Endothelial cell of umbilical vein (primary cell): ENCODE measurements around the gene STOM. TPM values are rescaled to one million over a fixed set of nuclear protein-coding genes. Genes with fewer than 3 reads are reported as not detected.

Experiments
- BruUV-seq: library from RNA; stranded (reverse); fragments of 400-500 nt; replicated peaks from 2 replicates; lab custom pipeline; 2021; lab: Mats Ljungman, UMichigan
- CTCF ChIA-PET: fragments of 300-600, 350-600 bp; sonication (Branson Sonifier 250); formaldehyde crosslinking; loops from one replicate; lab custom pipeline; 2021; ENCODE audit warnings: antibody characterized with exemption, inconsistent platforms; lab: Charles Lee
- POLR2A ChIA-PET: fragments of 300-600, 350-600 bp; sonication (Branson Sonifier 250); formaldehyde crosslinking; loops from one replicate; lab custom pipeline; 2021; ENCODE audit warnings: antibody characterized with exemption, inconsistent platforms; lab: Charles Lee
- DNase-seq: peaks from one replicate; pipeline ENCODE4 v3.0.0-alpha.2; 2011; ENCODE audit warnings: low read depth, low spot score
- FAIRE-seq: peaks from 2 replicates; lab custom pipeline; 2011; peaks lifted over from hg19 to GRCh38; lab: Jason Lieb, UNC
- H2AFZ ChIP-seq: 2 replicates; pipeline ENCODE4 v1.6.0; 2012; ENCODE audit warnings: low read depth, low read length, control low read depth, inconsistent platforms
- H3K27ac ChIP-seq: 2 replicates; pipeline ENCODE4 v1.5.1; 2011; ENCODE audit warnings: low read depth, mild to moderate bottlenecking, control low read depth, low read length, moderate library complexity; ENCODE audit not compliant: insufficient read depth
- H3K27me3 ChIP-seq, 2 experiments: 2 replicates each; pipeline versions ENCODE4 v1.6.0 to v1.6.1; 2011; ENCODE audit warnings: low read length in 2 of 2, mixed read lengths in 1 of 2; ENCODE audit not compliant: control insufficient read depth in 2 of 2, insufficient read depth in 2 of 2
- H3K36me3 ChIP-seq, 2 experiments: 2 replicates in 1 of 2; 3 replicates in 1 of 2; pipeline ENCODE4 v1.5.1; 2011; ENCODE audit warnings: low read length in 2 of 2, mild to moderate bottlenecking in 1 of 2, moderate library complexity in 1 of 2; ENCODE audit not compliant: control insufficient read depth in 2 of 2, insufficient read depth in 2 of 2; ENCODE audit errors: extremely low read depth in 1 of 2
- H3K4me1 ChIP-seq: 3 replicates; pipeline ENCODE4 v1.5.1; 2011; ENCODE audit warnings: mild to moderate bottlenecking, low read length; ENCODE audit not compliant: control insufficient read depth, insufficient read depth; ENCODE audit errors: extremely low read depth
- H3K4me2 ChIP-seq: 2 replicates; pipeline ENCODE4 v1.6.1; 2011; ENCODE audit warnings: low read length, control low read depth, mixed read lengths; ENCODE audit not compliant: insufficient read depth
- H3K4me3 ChIP-seq, 3 experiments: fragments of 200-600 bp in 1 of 3; sonication (generic), shearing (Covaris generic) in 1 of 3; replicated peaks in 1 of 3; 2 replicates each; pipeline ENCODE4 v1.5.1; 2011 to 2016; ENCODE audit warnings: control low read depth in 3 of 3, low read length in 3 of 3, mild to moderate bottlenecking in 2 of 3, inconsistent platforms in 1 of 3, low read depth in 1 of 3, moderate library complexity in 1 of 3; ENCODE audit not compliant: insufficient read depth in 1 of 3
- H3K79me2 ChIP-seq: 2 replicates; pipeline ENCODE4 v1.6.0; 2012; ENCODE audit warnings: low read length, inconsistent platforms; ENCODE audit not compliant: control insufficient read depth, insufficient read depth
- H3K9ac ChIP-seq: replicated peaks from 2 replicates; pipeline ENCODE3; 2011; ENCODE audit warnings: low read length, control low read depth; ENCODE audit not compliant: insufficient read depth; ENCODE audit errors: extremely low read depth
- H3K9me1 ChIP-seq: replicated peaks from 3 replicates; pipeline ENCODE4 v1.6.0; 2011; ENCODE audit warnings: mild to moderate bottlenecking, low read length; ENCODE audit not compliant: control insufficient read depth, insufficient read depth; ENCODE audit errors: extremely low read depth
- H3K9me3 ChIP-seq: replicated peaks from 2 replicates; pipeline ENCODE4 v1.5.1; 2012; ENCODE audit warnings: low read length, inconsistent platforms; ENCODE audit not compliant: control insufficient read depth, insufficient read depth
- H4K20me1 ChIP-seq: replicated peaks from 2 replicates; pipeline ENCODE3; 2011; ENCODE audit warnings: mild to moderate bottlenecking, low read length; ENCODE audit not compliant: control insufficient read depth, insufficient read depth; ENCODE audit errors: extremely low read depth
- CTCF ChIP-seq, 2 donors: IDR thresholded peaks; 1 replicate in 1 of 2; 2 replicates in 1 of 2; pipeline ENCODE4 v1.5.1; 2011; ENCODE audit warnings: low read length in 2 of 2, mild to moderate bottlenecking in 2 of 2, moderate library complexity in 2 of 2, control low read depth in 1 of 2, inconsistent platforms in 1 of 2, low read depth in 1 of 2; ENCODE audit not compliant: insufficient read depth in 1 of 2; ENCODE audit errors: extremely low read depth in 1 of 2
- EZH2 ChIP-seq: IDR thresholded peaks from 2 replicates; pipeline ENCODE4 v1.6.1; 2012; ENCODE audit warnings: borderline replicate concordance, low read depth, mild to moderate bottlenecking, moderate library complexity, low read length, inconsistent platforms; ENCODE audit not compliant: severe bottlenecking
- FOS ChIP-seq: IDR thresholded peaks from 2 replicates; pipeline ENCODE4 v1.6.1; 2011; ENCODE audit warnings: mild to moderate bottlenecking, low read length, moderate library complexity, borderline replicate concordance; ENCODE audit not compliant: insufficient read depth
- GATA2 ChIP-seq: IDR thresholded peaks from 2 replicates; pipeline ENCODE4 v1.7.0; 2011; ENCODE audit warnings: low read depth, mild to moderate bottlenecking, moderate library complexity, mixed read lengths, low read length; ENCODE audit not compliant: insufficient read length, insufficient read depth
- JUN ChIP-seq: IDR thresholded peaks from 2 replicates; pipeline ENCODE4 v1.6.1; 2011; ENCODE audit warnings: borderline replicate concordance, low read depth; ENCODE audit not compliant: insufficient read length, insufficient read depth
- MAX ChIP-seq: IDR thresholded peaks from 2 replicates; pipeline ENCODE4 v1.6.1; 2011; ENCODE audit not compliant: insufficient read depth, insufficient read length
- MYC ChIP-seq: IDR thresholded peaks from one replicate; pipeline ENCODE4 v1.6.1; 2011; ENCODE audit warnings: mild to moderate bottlenecking, low read depth, low read length
- POLR2A ChIP-seq: IDR thresholded peaks from 2 replicates; pipeline ENCODE4 v1.6.1; 2012; ENCODE audit warnings: low read depth, mild to moderate bottlenecking, control low read depth, low read length
- POLR2AphosphoS5 ChIP-seq: IDR thresholded peaks from 2 replicates; pipeline ENCODE4 v1.6.1; 2012; ENCODE audit warnings: low read depth, mild to moderate bottlenecking, control low read depth, low read length, moderate library complexity; ENCODE audit not compliant: insufficient read depth
- dilution Hi-C: fragments of 300-500 bp; cut with MboI; formaldehyde crosslinking; loops from one replicate; pipeline ENCODE4 v1.15.0; 2019; ENCODE audit warnings: low sequenced_read_pairs; ENCODE audit not compliant: extremely low pct_ligation_motif_present
- intact Hi-C: fragments of 100-400 bp; cut with micrococcal nuclease; formaldehyde crosslinking; loops from one replicate; pipeline ENCODE4 v1.10.0; 2022
- polyA plus RNA-seq, 4 experiments: library from polyadenylated mRNA; depleted of rRNA in 3 of 4; stranded (reverse) in 3 of 4; unstranded in 1 of 4; fragments of >200 nt; gene quantifications; 2 replicates each; pipeline versions ENCODE4 v1.2.1 to v1.2.3, GENCODE V29; 2011 to 2012; ENCODE audit warnings: missing spikeins in 1 of 4
- total RNA-seq: library from RNA; stranded (reverse); gene quantifications from 2 replicates; pipeline ENCODE4 v1.2.3, GENCODE V29; 2021

The STOM gene
- total and polyA plus RNA-seq, 2 donors (not counting 3 experiments of a cell fraction or from before 2014, with no cell fraction given), result 153 to 170 TPM

- H2AFZ ChIP-seq, result no peak overlapping the region
- no peaks in the 10 kb centered on the region for H3K27me3 ChIP-seq
- no TSS peak for BruUV-seq
- FAIRE-seq, result no peak
- DNase-seq, result peak; percentile 31
- intact Hi-C loops, result no loop called here
- POLR2A ChIA-PET, result no interaction called here
- H4K20me1 ChIP-seq, result no peaks in the 10 kb centered on the region
- peak overlapping the region; percentile 63 for H3K4me2 ChIP-seq
- dilution Hi-C loops, result no loop called here
- peaks cover 93% of the 10 kb centered on the region for H3K4me1 ChIP-seq
- no peak for TF ChIP-seq MYC
- TF ChIP-seq CTCF (IDR thresholded peaks at IDR 0.05; ENCODE audit: extremely low read depth in 1 of 2, insufficient read depth in 1 of 2, low read depth in 1 of 2, low read length in 2 of 2), result no peak
- no peak for TF ChIP-seq GATA2
- no peak for TF ChIP-seq FOS
- no peak for TF ChIP-seq POLR2AphosphoS5
- no peak for TF ChIP-seq POLR2A
- TF ChIP-seq EZH2, result no peak
- no peak for TF ChIP-seq MAX
- no peak for TF ChIP-seq JUN
- peak overlapping the region in 1 of 3 experiments; percentile 6 for H3K4me3 ChIP-seq
- H3K9ac ChIP-seq, result peak overlapping the region; percentile 10
- H3K79me2 ChIP-seq, result peaks cover 59% of the 10 kb centered on the region
- H3K27ac ChIP-seq, result peak overlapping the region; percentile 19
- H3K36me3 ChIP-seq, result peaks cover 0 to 4% of the 10 kb centered on the region in 2 experiments
- CTCF ChIA-PET, result interaction anchor here (0.5 to 2.0 kb wide), 5 partner anchors 8 to 706 kb away, joined by 3 to 7 read pairs (median 4); no protein-coding TSS in a partner anchor
- H3K9me1 ChIP-seq, result no peaks in the 10 kb centered on the region
- no peaks in the 10 kb centered on the region for H3K9me3 ChIP-seq
These were observed 11.3 kb downstream of the STOM start for GRCh38 chr9:121358751-121359150.
